Right atrium auricular region (tissue), 2 donors: ENCODE measurements around the gene ASS1. TPM values are rescaled to one million over a fixed set of nuclear protein-coding genes. Genes with fewer than 3 reads are reported as not detected.

ENCODE experiments used
- DNase-seq: peaks from one replicate; pipeline ENCODE4 v3.0.0-alpha.2; 2019; ENCODE audit warnings: low spot score
- H3K27ac ChIP-seq, 2 donors: fragments of 200-600 bp; sonication (generic); 1 replicate in 1 of 2; 2 replicates in 1 of 2; pipeline ENCODE4 v1.5.1; 2016 to 2019
- H3K27me3 ChIP-seq, 2 donors: fragments of 200-600 bp; sonication (generic); one replicate each; pipeline versions ENCODE4 v1.5.1 to v1.6.0; 2017 to 2019
- H3K36me3 ChIP-seq: fragments of 200-600 bp; sonication (generic); one replicate; pipeline ENCODE4 v1.5.1; 2016
- H3K4me1 ChIP-seq, 2 donors: fragments of 200-600 bp; sonication (generic); one replicate each; pipeline versions ENCODE4 v1.5.1 to v1.6.0; 2017 to 2019
- H3K4me3 ChIP-seq, 2 donors: fragments of 200-600 bp; sonication (generic); 1 replicate in 1 of 2; 2 replicates in 1 of 2; pipeline ENCODE4 v1.5.1; 2017 to 2019; ENCODE audit warnings: mild to moderate bottlenecking in 1 of 2, moderate library complexity in 1 of 2
- H3K9me3 ChIP-seq, 2 donors: fragments of 200-600 bp; sonication (generic); one replicate each; pipeline ENCODE4 v1.5.1; 2019
- CTCF ChIP-seq, 2 donors: fragments of 200-600 bp; sonication (generic); IDR thresholded peaks; one replicate each; pipeline ENCODE4 v1.5.1; 2019; ENCODE audit warnings: antibody characterized with exemption in 2 of 2
- total RNA-seq, 2 donors: library from RNA; depleted of rRNA; stranded (reverse); fragments of >200 nt; gene quantifications; one replicate each; pipeline ENCODE4 v1.1.0, GENCODE V29; 2016

The ASS1 gene
- total RNA-seq, 2 donors from 2014 or later: 75.3 to 110 TPM

DNA sequence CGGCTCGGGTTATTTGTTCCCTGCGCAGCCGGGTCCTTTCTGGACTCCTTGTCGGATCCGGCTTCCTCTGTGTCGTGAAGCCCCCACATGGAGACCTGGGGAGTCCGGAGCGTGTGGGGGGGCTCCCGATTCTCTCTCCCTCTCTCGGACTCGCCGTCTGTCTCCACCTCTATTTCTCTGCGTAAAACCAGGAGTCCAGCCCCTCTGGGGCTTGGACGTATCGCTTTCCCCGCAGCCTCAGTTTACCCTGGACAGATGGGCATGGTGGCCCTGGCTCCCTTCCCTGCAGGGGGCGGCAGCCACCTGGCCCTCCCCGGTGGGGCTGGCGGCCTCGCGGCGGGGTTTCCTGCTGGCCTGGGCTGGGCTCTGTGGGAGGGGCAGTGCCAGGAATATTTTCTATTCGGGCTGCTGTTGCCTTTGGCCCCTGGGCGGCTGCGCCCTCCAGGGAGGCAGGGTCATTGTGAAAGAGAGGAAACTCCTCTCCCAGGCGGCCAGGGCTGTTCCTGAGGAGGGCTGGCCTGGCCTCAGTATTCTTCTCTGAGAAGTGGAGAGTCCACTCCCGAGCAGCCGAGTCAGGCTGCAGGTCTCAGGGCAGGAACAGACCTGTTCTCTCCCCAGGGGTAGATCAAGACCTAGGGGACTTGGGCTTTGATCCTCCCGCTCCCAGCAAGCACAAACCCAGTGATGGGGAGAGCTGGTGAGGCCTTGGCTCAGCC, 665 bp downstream of the ASS1 start:
- DNase-seq: peak; percentile 74
- Histone ChIP-seq H3K36me3 (no peaks in the 10 kb centered on the region), H3K9me3 (peaks cover 5 to 16% of the 10 kb centered on the region in 2 donors), H3K27ac (peak overlapping the region; percentile 86 to 94), H3K4me1 (peaks cover 0 to 58% of the 10 kb centered on the region in 2 donors), H3K27me3 (no peaks in the 10 kb centered on the region), H3K4me3 (peak overlapping the region; percentile 52 to 68)
- peak in 1 of 2 donors; percentile 32 for TF ChIP-seq CTCF (IDR thresholded peaks at IDR 0.05)

- DNase-seq: peak; percentile 85
- peaks cover 0 to 66% of the 10 kb centered on the region in 2 donors for H3K4me1 ChIP-seq
Observed at GRCh38 chr9:130446101-130446861, 1.5 kb downstream of the ASS1 start.

DNA sequence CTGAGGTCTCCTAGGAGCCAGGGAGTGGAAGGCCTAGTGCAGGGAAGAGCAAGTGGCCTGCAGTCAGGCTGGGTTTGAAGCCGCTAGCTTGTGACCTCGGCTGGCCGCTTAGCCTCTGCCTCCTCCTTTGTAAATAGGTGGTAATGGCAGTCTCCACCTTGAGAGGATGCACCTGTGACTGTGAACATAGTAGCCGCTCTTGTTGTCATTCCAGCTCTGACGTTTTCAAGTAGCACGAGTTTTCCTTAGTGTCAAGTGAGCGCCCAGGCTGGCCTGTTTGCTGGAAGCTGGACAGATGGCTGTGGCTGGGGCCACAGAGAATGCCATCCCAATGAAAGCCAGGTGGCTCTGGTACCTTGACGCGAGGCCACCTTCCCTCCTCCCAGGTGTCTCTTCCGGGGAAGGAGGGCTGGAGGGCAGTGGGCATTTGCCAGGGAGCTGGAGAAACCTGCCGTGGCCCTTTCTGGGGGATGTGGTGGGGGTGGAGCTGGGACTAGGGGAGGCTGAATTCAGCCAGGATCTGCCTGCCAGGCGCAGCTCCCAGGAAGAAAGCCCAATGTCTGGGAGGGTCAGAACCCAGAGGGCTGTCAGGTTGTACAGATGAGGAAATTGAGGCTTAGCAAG, 2.5 kb downstream of the ASS1 start:
- TF ChIP-seq CTCF (IDR thresholded peaks at IDR 0.05): no peak
- no peaks in the 10 kb centered on the region for H3K36me3 ChIP-seq
- peak overlapping the region in 1 of 2 donors; percentile 68 for H3K4me3 ChIP-seq
- H3K4me1 ChIP-seq: peaks cover 0 to 76% of the 10 kb centered on the region in 2 donors
- H3K27ac ChIP-seq: peak overlapping the region; percentile 86 to 94
- H3K9me3 ChIP-seq: no peaks in the 10 kb centered on the region
- DNase-seq: no peak
- no peaks in the 10 kb centered on the region for H3K27me3 ChIP-seq

More at GRCh38 chr9:130446101-130446861, 1.5 kb downstream of the ASS1 start:
- no peaks in the 10 kb centered on the region for H3K27me3 ChIP-seq
- H3K4me3 ChIP-seq: peak overlapping the region; percentile 52 to 68
- no peaks in the 10 kb centered on the region for H3K36me3 ChIP-seq
- H3K9me3 ChIP-seq: peaks cover 0 to 7% of the 10 kb centered on the region in 2 donors
- H3K27ac ChIP-seq: peak overlapping the region; percentile 86 to 94
- TF ChIP-seq CTCF (IDR thresholded peaks at IDR 0.05): no peak

GRCh38 chr9:130448035-130448624, 3.4 kb downstream of the ASS1 start:
- Histone ChIP-seq H3K4me3 (no peak overlapping the region), H3K27ac (no peak overlapping the region), H3K4me1 (peaks cover 0 to 85% of the 10 kb centered on the region in 2 donors), H3K9me3 (no peaks in the 10 kb centered on the region), H3K27me3 (no peaks in the 10 kb centered on the region), H3K36me3 (no peaks in the 10 kb centered on the region)
- no peak for DNase-seq
- no peak for TF ChIP-seq CTCF (IDR thresholded peaks at IDR 0.05)

DNA sequence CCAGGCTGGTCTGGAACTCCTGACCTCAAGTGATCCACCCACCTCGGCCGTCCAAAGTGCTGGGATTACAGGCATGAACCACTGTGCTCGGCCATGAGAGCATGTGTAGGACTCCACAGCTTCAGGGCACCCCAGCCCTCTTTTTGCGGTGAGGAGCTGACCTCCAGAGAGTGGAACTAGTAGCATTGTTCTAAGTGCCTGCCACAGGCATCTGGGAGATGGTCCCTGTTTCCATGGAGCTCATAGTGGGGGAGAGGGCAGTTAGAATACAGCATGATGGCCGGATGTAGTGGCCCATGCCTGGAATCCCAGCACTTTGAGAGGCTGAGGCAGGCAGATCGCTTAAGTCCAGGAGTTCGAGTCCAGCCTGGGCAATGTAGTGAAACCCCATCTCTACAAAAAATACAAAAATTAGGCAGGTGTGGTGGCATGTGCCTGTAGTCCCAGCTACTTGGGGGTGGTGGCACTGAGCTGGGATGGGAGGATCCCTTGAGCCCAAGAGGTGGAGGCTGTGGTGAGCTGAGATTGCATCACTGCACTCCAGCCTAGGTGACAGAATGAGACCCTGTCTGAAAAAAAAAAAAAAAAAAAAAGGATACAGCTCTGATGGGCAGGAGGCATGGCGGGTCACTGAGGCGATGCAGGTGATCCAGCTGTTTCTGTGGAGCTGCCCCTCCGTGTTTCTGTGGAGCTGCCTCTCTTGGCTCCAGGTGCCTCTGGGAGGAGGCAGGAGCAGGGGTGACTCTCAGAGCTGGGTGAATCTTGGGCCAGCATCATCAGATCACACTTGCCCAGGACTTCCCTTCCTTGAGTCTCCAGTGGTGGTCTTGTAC, 4.2 kb downstream of the ASS1 start:
- DNase-seq: no peak
- peaks cover 0 to 93% of the 10 kb centered on the region in 2 donors for H3K4me1 ChIP-seq
- no peak for TF ChIP-seq CTCF (IDR thresholded peaks at IDR 0.05)

More for the DNA sequence above, 4.2 kb downstream of the ASS1 start:
- Histone ChIP-seq H3K27me3 (no peaks in the 10 kb centered on the region), H3K36me3 (no peaks in the 10 kb centered on the region), H3K9me3 (no peaks in the 10 kb centered on the region), H3K27ac (no peak overlapping the region), H3K4me3 (no peak overlapping the region)
